Adrenal gland (tissue), 12 donors: Measurements from ENCODE around the gene RTF2. TPM values are rescaled to one million over a fixed set of nuclear protein-coding genes. Genes with fewer than 3 reads are reported as not detected.

Experiments used
- DNase-seq, 7 donors: peaks; one replicate each; pipeline ENCODE4 v3.0.0-alpha.2; 2019 to 2020
- H3K27ac ChIP-seq, 5 donors: fragments of 200-600 bp; sonication (generic) in 4 of 5; 1 replicate in 3 of 5; 2 replicates in 2 of 5; pipeline versions ENCODE4 v1.5.1 to v1.8.0; 2016 to 2020; ENCODE audit warnings: mild to moderate bottlenecking in 1 of 5
- H3K27me3 ChIP-seq: fragments of 200-600 bp; 2 replicates; pipeline ENCODE4 v1.8.0; 2021
- H3K36me3 ChIP-seq, 2 donors: fragments of 200-600 bp; replicated peaks in 1 of 2; 1 replicate in 1 of 2; 2 replicates in 1 of 2; pipeline versions ENCODE4 v1.5.1 to v1.8.0; 2018 to 2022
- H3K4me1 ChIP-seq, 2 donors: fragments of 200-600 bp; replicated peaks in 1 of 2; 1 replicate in 1 of 2; 2 replicates in 1 of 2; pipeline versions ENCODE4 v1.5.1 to v1.8.0; 2018 to 2021
- H3K4me3 ChIP-seq, 4 donors: fragments of 200-600 bp; sonication (generic) in 3 of 4; one replicate each; pipeline ENCODE4 v1.5.1; 2016 to 2018
- H3K9me3 ChIP-seq, 3 donors: fragments of 200-600 bp; sonication (generic) in 1 of 3; replicated peaks in 1 of 3; 1 replicate in 2 of 3; 2 replicates in 1 of 3; pipeline versions ENCODE4 v1.5.1 to v1.8.0; 2016 to 2021
- POLR2A ChIP-seq, 2 donors: fragments of 450-650 bp; IDR thresholded peaks; one replicate each; pipeline ENCODE4 v1.6.1; 2017; ENCODE audit warnings: antibody characterized with exemption in 2 of 2, mild to moderate bottlenecking in 2 of 2, moderate library complexity in 1 of 2
- WGBS, 4 donors: extraction: QIAGEN DNeasy Blood & Tissue Kit in 2 of 4; methylation state at CpG; one replicate each; pipeline versions ENCODE4 v1.1.5 to v1.1.7; 2013 to 2017; 5-methylcytosine and 5-hydroxymethylcytosine counted together
- intact Hi-C, 2 donors: fragments of 100-400 bp; cut with DNase I; formaldehyde crosslinking; loops; one replicate each; pipeline versions ENCODE4 v1.14.1 to v1.15.0; 2022 to 2023
- polyA plus RNA-seq, 3 donors: library from polyadenylated mRNA; stranded (reverse); fragments of 200-250 nt in 2 of 3; fragments of 350-450 nt in 1 of 3; fragmentation: Illumina TruSeq in 1 of 3; extraction: RNeasy Lipid Tissue Mini Kit (QIAGEN cat#74804) in 1 of 3; gene quantifications; one replicate each; pipeline ENCODE4 v1.2.3, GENCODE V29; 2013 to 2014
- total RNA-seq, 9 donors: library from RNA; depleted of rRNA in 4 of 9; stranded (reverse); fragments of >200 nt in 4 of 9; fragments of 120-200 nt in 1 of 9; fragmentation: NEBNext Ultra II Directional in 1 of 9; extraction: Animal tissue kit (Norgen Biotek cat#: 25700) in 1 of 9; gene quantifications; one replicate each; pipeline versions ENCODE4 v1.1.0 to v1.2.4, GENCODE V29; 2013 to 2023
- TF ChIP-seq, protein P1 (sequence below), 6 experiments: fragments of 450-650 bp in 4 of 6; fragments of 200-600 bp in 2 of 6; sonication (generic) in 1 of 6; IDR thresholded peaks; 1 replicate in 5 of 6; 2 replicates in 1 of 6; pipeline versions ENCODE4 v1.5.1 to v1.8.0; 2016 to 2021; ENCODE audit warnings: antibody characterized with exemption in 6 of 6, mild to moderate bottlenecking in 2 of 6, moderate library complexity in 1 of 6
- donor health status: healthy with polysubstance abuse.
- donor health status: Bipolar disorder and iron deficiency.
- donor health status: DM: yes; HTN: yes; CAD: no.
- donor health status: DM: no; HTN: no; CAD: no.
- donor health status: DM: no; HTN: no; CAD: no.
- donor health status: DM: yes; HTN: yes; CAD: no.

Gene RTF2
- total and polyA plus RNA-seq, 12 donors: 48.8 to 156 (median 92.8) TPM

GRCh38 chr20:56440346-56441007 lies 27.9 kb upstream of the RTF2 start:
- Histone ChIP-seq H3K9me3 (no peaks in the 10 kb centered on the region), H3K36me3 (no peaks in the 10 kb centered on the region), H3K4me1 (no peaks in the 10 kb centered on the region), H3K27ac (peak overlapping the region in 1 of 5 donors; percentile 40), H3K27me3 (peaks cover 1% of the 10 kb centered on the region), H3K4me3 (no peak overlapping the region)
- TF ChIP-seq POLR2A (IDR thresholded peaks at IDR 0.05): no peak
- TF ChIP-seq, protein P1, sequence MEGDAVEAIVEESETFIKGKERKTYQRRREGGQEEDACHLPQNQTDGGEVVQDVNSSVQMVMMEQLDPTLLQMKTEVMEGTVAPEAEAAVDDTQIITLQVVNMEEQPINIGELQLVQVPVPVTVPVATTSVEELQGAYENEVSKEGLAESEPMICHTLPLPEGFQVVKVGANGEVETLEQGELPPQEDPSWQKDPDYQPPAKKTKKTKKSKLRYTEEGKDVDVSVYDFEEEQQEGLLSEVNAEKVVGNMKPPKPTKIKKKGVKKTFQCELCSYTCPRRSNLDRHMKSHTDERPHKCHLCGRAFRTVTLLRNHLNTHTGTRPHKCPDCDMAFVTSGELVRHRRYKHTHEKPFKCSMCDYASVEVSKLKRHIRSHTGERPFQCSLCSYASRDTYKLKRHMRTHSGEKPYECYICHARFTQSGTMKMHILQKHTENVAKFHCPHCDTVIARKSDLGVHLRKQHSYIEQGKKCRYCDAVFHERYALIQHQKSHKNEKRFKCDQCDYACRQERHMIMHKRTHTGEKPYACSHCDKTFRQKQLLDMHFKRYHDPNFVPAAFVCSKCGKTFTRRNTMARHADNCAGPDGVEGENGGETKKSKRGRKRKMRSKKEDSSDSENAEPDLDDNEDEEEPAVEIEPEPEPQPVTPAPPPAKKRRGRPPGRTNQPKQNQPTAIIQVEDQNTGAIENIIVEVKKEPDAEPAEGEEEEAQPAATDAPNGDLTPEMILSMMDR (IDR thresholded peaks at IDR 0.05): no peak
- WGBS, 4 donors: 54 to 63% (median 59%) methylated on average over 4 of the region's 4 CpGs
- intact Hi-C loops: no loop called here
- DNase-seq: no peak

DNA sequence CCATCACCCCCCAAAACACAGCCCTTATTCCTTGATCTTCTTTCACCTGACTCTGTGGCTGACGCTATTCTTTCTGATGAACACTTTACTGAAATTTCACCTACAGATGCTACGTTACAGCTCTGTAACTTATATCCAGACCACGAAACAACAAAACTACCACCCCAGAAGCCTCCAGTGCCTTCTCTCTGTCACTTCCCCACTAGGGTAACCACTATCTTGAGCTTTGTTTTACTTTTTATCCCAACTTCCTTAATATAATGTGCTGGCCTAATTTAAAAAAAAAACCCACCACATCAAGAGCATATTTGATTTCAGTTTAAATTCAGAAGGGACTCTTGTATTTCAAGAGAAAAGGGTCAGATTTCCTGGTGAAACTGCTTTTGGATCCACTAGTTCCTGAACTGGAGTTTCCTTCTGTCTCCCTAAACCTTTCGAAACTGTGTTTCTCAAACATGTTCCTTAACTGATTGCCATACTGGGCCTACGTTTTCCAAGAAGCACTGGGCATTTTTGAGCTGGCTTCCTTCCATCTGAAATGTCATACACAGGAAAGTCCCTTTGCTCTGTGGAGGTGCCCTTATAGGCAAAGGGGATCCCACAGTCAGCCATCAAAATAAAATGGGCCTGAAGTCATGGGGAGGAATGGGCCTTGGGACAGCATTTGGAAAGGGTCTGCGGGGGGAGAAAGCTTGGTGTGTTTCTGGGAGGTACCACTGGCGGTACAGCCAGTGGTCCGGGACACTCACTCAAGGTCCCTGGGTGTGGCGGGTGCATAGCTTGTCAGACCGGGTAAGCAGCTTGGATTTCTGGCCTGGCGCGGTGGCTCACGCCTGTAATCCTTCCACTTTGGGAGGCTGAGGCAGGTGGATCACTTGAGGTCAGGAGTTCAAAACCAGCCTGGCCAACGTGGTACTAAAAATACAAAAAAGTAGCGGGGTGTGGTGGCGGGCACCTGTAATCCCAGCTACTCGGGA lies 25.8 kb upstream of the RTF2 start:
- Histone ChIP-seq H3K27ac (no peak overlapping the region), H3K36me3 (no peaks in the 10 kb centered on the region), H3K4me1 (no peaks in the 10 kb centered on the region), H3K4me3 (no peak overlapping the region), H3K27me3 (peaks cover 10% of the 10 kb centered on the region), H3K9me3 (no peaks in the 10 kb centered on the region)
- TF ChIP-seq, protein P1 (IDR thresholded peaks at IDR 0.05): no peak
- no peak for TF ChIP-seq POLR2A (IDR thresholded peaks at IDR 0.05)
- intact Hi-C loops: no loop called here
- DNase-seq: no peak
- WGBS, 4 donors: 74 to 85% (median 81%) methylated on average over 11 to 17 of the region's 17 CpGs

DNA sequence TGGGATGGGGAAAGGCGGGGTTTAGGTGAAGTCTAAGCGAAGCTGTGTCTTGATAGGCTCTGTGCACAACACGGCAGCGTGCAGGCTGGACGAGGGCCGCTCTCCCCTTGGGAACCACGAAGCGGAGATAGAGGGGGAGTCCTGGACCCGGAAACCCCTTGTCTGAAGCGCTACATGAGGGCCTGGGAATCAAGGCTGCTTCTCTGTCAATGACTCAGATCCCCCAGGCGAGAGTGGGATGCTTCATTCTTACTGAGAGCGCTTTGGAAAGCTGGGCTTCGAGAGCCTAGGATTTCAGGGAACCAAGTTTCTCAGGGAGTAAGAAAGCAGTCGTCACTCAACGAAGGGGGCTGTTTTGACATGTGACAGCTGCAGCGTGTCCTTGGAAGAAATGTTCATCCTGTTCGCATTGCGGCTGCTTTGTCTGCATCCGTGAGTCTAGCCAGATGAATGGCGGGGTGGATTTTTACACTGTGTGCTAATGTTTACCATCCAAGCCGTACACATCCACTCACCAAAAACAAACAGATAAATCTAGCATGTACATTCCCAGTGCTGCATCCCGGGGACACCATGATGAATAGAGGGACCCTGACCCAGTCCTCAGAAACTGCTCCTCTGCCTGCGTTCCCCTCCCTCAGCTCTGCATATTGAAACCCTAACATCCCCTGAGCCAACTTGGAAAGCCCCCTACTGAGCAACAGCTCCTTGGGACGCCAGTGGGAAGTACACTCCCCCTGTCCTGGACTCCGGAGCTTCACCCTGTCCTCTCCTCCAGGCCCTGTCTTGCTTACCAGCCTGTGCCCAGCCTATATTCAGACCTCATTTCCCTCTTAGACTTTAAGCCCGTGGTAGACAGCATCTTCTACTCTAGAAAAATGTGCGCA lies 24.5 kb upstream of the RTF2 start:
- H3K4me1 ChIP-seq: no peaks in the 10 kb centered on the region
- no peaks in the 10 kb centered on the region for H3K36me3 ChIP-seq
- intact Hi-C loops: no loop called here
- 50 to 61% (median 59%) methylated on average over 26 to 27 of the region's 27 CpGs for WGBS, 4 donors
- H3K4me3 ChIP-seq: no peak overlapping the region
- H3K9me3 ChIP-seq: no peaks in the 10 kb centered on the region
- no peak for DNase-seq
- TF ChIP-seq POLR2A (IDR thresholded peaks at IDR 0.05): no peak
- TF ChIP-seq, protein P1 (IDR thresholded peaks at IDR 0.05): no peak
- no peak overlapping the region for H3K27ac ChIP-seq
- H3K27me3 ChIP-seq: peaks cover 10% of the 10 kb centered on the region
